Panc1 (cell line): ENCODE measurements around the gene TMEFF2. TPM values are rescaled to one million over a fixed set of nuclear protein-coding genes. Genes with fewer than 3 reads are reported as not detected.

ENCODE experiments used
- ATAC-seq: fragments of 200-7000 bp; cut with Tn5 transposase; 2 replicates; pipeline ENCODE4 v1.9.1; 2020; ENCODE audit warnings: mild to moderate bottlenecking, moderate library complexity
- BruUV-seq: library from RNA; stranded (reverse); fragments of 400-500 nt; replicated peaks from 2 replicates; lab custom pipeline; 2021; lab: Mats Ljungman, UMichigan
- CTCF ChIA-PET: fragments of 300-600 bp; sonication (Branson Sonifier 250); formaldehyde crosslinking; loops from one replicate; lab custom pipeline; 2022; ENCODE audit warnings: antibody characterized with exemption; lab: Charles Lee
- POLR2A ChIA-PET: fragments of 300-600 bp; sonication (Branson Sonifier 250); formaldehyde crosslinking; loops from one replicate; lab custom pipeline; 2022; ENCODE audit warnings: antibody characterized with exemption; lab: Charles Lee
- DNase-seq: peaks from one replicate; pipeline ENCODE4 v3.0.0-alpha.2; 2010; ENCODE audit warnings: low read depth, low spot score
- H3K27ac ChIP-seq: 2 replicates; pipeline ENCODE4 v1.5.1; 2011; ENCODE audit warnings: mild to moderate bottlenecking, low read length, inconsistent platforms
- H3K27me3 ChIP-seq: fragments of 200-500 bp; sonication (Bioruptor generic); 2 replicates; pipeline ENCODE4 v1.6.0; 2014; ENCODE audit warnings: low read length, inconsistent platforms; ENCODE audit not compliant: control insufficient read depth, insufficient read depth
- H3K36me3 ChIP-seq: fragments of 200-500 bp; sonication (Bioruptor generic); 2 replicates; pipeline ENCODE4 v1.5.1; 2014; ENCODE audit warnings: inconsistent platforms, mild to moderate bottlenecking, low read length, moderate library complexity; ENCODE audit not compliant: control insufficient read depth, insufficient read depth
- H3K4me1 ChIP-seq: 2 replicates; pipeline ENCODE4 v1.5.1; 2011; ENCODE audit warnings: inconsistent platforms, mild to moderate bottlenecking, low read length, moderate library complexity; ENCODE audit not compliant: control insufficient read depth, insufficient read depth
- H3K4me3 ChIP-seq, 2 experiments: 2 replicates each; pipeline ENCODE4 v1.5.1; 2011 to 2012; ENCODE audit warnings: low read depth in 2 of 2, low read length in 2 of 2, mild to moderate bottlenecking in 2 of 2, inconsistent platforms in 1 of 2, moderate library complexity in 1 of 2
- H3K9me3 ChIP-seq: fragments of 200-500 bp; sonication (Bioruptor generic); 2 replicates; pipeline ENCODE4 v1.5.1; 2014; ENCODE audit warnings: low read depth, mild to moderate bottlenecking, inconsistent platforms, low read length, moderate library complexity; ENCODE audit not compliant: control insufficient read depth, insufficient read depth
- CTCF ChIP-seq: fragments of 450-650 bp; IDR thresholded peaks from 2 replicates; pipeline ENCODE4 v1.5.1; 2017; ENCODE audit warnings: mild to moderate bottlenecking
- POLR2AphosphoS5 ChIP-seq: IDR thresholded peaks from 2 replicates; pipeline ENCODE4 v1.6.1; 2012; ENCODE audit warnings: mild to moderate bottlenecking, low read depth, low read length, moderate library complexity
- REST ChIP-seq, 2 experiments: IDR thresholded peaks; 2 replicates each; pipeline ENCODE4 v1.6.1; 2011 to 2012; ENCODE audit warnings: low read depth in 2 of 2, control low read depth in 1 of 2, low read length in 1 of 2, mild to moderate bottlenecking in 1 of 2, moderate library complexity in 1 of 2; ENCODE audit not compliant: insufficient read depth in 1 of 2
- SIN3A ChIP-seq: IDR thresholded peaks from 2 replicates; pipeline ENCODE4 v1.6.1; 2012; ENCODE audit warnings: low read depth, mild to moderate bottlenecking, low read length, moderate library complexity, borderline replicate concordance; ENCODE audit not compliant: insufficient read depth
- TCF7L2 ChIP-seq: IDR thresholded peaks from 2 replicates; pipeline ENCODE4 v1.6.1; 2011; ENCODE audit warnings: mild to moderate bottlenecking, low read depth, low read length, inconsistent platforms
- in situ Hi-C: cut with HindIII; loops from 2 replicates; pipeline ENCODE4 v1.10.0; 2016; ENCODE audit warnings: low sequenced_read_pairs, low pct_unique_long_range_greater_than_20kb
- intact Hi-C: fragments of 100-400 bp; cut with micrococcal nuclease; formaldehyde crosslinking; loops from one replicate; pipeline ENCODE4 v1.10.0; 2022; ENCODE audit not compliant: unreplicated experiment
- total RNA-seq: library from RNA; stranded (reverse); gene quantifications from one replicate; pipeline ENCODE4 v1.2.1, GENCODE V29; 2021; ENCODE audit not compliant: unreplicated experiment

Gene TMEFF2
- total RNA-seq, 1 experiment from 2014 or later: 1.5 TPM

GRCh38 chr2:192067631-192068030 is 127.1 kb downstream of the TMEFF2 start:
- ChIA-PET CTCF (no interaction called here), POLR2A (no interaction called here)
- no peaks in the 10 kb centered on the region for H3K9me3 ChIP-seq
- ATAC-seq: no peak
- DNase-seq: no peak
- intact Hi-C loops (no loop called here), in situ Hi-C loops (no loop called here)
- TF ChIP-seq CTCF: no peak
- no peak for TF ChIP-seq TCF7L2
- TF ChIP-seq SIN3A: no peak
- no peak for TF ChIP-seq POLR2AphosphoS5
- no peak for TF ChIP-seq REST (IDR thresholded peaks at IDR 0.05; ENCODE audit: insufficient read depth in 1 of 2, low read depth in 2 of 2, low read length in 1 of 2)
- no peaks in the 10 kb centered on the region for H3K4me1 ChIP-seq
- no TSS peak for BruUV-seq
- no peak overlapping the region for H3K27ac ChIP-seq
- no peaks in the 10 kb centered on the region for H3K36me3 ChIP-seq
- no peaks in the 10 kb centered on the region for H3K27me3 ChIP-seq
- no peak overlapping the region for H3K4me3 ChIP-seq

GRCh38 chr2:192064459-192064858 is 130.3 kb downstream of the TMEFF2 start:
- no peak for TF ChIP-seq SIN3A
- no peak for TF ChIP-seq TCF7L2
- TF ChIP-seq POLR2AphosphoS5: no peak
- no peak for TF ChIP-seq REST (IDR thresholded peaks at IDR 0.05; ENCODE audit: insufficient read depth in 1 of 2, low read depth in 2 of 2, low read length in 1 of 2)
- no peak for TF ChIP-seq CTCF
- H3K4me1 ChIP-seq: no peaks in the 10 kb centered on the region
- ChIA-PET POLR2A (interaction anchor here (0.6 kb wide), 1 partner anchor 387 kb away, joined by 8 read pairs; no protein-coding TSS in a partner anchor), CTCF (no interaction called here)
- intact Hi-C loops: no loop called here
- H3K36me3 ChIP-seq: no peaks in the 10 kb centered on the region
- no peaks in the 10 kb centered on the region for H3K9me3 ChIP-seq
- no peak overlapping the region for H3K27ac ChIP-seq
- DNase-seq (no peak), ATAC-seq (no peak)
- H3K4me3 ChIP-seq: no peak overlapping the region
- BruUV-seq: no TSS peak
- in situ Hi-C loops: no loop called here
- no peaks in the 10 kb centered on the region for H3K27me3 ChIP-seq
